GM18520 (cell line): ENCODE data around the gene DERA.
"Not testable (repeated sequence)": the region's sequence is repeated elsewhere in the genome, so short reads cannot be mapped to it uniquely, and the experiment has no call there.

ENCODE experiments used
- ATAC-seq: cut with Tn5 transposase; IDR thresholded peaks from one replicate; pipeline ENCODE4 v1.9.1; 2021; ENCODE audit not compliant: unreplicated experiment

Gene DERA

DNA sequence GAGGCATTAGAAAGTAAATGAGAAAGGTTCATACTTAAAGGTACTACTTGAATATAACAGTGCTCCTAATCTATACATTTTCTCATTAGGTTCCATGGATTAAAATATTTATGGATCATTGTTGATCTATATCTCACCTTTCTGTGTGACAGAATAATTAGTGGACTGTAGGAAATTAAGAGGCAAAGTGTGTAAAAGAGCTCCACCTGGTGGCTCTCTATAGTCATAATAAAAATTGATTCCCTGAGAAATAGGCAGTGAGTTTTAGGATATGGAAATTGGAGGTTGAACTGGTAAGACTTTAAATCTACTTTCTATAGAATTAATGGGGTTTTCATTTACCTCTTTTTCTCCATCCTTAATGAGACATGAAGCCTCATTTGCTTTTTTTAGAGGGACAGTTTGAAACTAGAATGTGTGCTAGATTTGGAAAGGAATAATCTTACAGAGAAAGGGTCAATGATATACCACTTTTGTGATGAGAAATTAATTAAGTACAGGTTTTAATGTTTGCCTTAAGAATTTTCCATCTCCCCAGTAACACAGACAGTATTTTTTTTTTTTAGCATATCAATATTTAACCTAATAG is 11.8 kb upstream of the DERA start:
- ATAC-seq: no peak

DNA sequence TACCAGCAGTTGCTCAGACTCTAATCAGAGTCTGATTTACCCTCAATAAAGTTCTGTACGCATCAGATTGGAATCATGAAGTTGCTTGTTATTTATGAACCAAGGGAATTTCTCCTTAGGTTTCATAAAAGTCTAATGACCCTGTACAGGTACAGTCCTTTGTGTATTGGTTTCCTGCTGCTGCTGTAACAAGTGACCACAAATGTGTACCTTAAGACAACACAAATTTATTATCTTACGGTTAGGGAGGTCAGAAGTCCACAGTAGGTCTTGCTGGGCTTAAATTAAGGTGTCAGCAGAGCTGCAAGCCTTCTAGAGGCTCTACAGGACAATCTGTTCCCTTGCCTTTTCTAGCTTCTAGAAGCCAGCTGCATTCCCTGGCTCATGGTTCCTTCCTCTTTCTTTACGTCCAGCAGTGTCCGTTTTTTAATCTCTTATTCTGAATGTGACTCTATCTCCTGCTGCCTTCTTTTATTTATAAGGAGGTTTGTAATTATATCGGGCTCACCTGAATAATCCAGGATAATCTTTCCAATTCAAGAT is 6.7 kb upstream of the DERA start:
- ATAC-seq: no peak

DNA sequence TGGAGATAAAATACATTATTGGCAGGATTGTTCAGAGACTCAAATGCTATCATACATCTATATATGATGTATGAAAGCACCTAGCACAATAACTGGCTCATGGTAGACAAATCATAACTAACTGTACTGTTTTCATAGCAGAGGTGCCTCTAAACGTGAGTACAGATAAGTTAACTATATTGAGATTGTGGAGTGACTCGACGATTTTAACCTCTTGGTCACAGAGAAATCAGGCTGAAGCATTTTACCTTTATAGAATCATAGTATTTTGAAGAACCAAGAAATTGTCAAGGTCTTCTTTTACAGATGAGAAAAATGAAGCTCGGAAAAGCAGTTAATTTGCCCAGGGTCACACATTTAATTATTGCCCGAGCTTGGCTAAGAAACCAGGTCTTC is 666 bp upstream of the DERA start:
- ATAC-seq: no peak

DNA sequence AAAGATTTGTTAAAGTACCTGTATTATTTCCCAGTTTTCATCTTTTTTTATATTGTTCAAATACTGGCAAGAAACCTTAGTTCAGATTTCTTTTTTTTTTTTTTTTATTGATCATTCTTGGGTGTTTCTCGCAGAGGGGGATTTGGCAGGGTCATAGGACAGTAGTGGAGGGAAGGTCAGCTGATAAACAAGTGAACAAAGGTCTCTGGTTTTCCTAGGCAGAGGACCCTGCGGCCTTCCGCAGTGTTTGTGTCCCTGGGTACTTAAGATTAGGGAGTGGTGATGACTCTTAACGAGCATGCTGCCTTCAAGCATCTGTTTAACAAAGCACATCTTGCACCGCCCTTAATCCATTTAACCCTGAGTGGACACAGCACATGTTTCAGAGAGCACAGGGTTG is 799 bp downstream of the DERA start:
- ATAC-seq: not testable (repeated sequence)

DNA sequence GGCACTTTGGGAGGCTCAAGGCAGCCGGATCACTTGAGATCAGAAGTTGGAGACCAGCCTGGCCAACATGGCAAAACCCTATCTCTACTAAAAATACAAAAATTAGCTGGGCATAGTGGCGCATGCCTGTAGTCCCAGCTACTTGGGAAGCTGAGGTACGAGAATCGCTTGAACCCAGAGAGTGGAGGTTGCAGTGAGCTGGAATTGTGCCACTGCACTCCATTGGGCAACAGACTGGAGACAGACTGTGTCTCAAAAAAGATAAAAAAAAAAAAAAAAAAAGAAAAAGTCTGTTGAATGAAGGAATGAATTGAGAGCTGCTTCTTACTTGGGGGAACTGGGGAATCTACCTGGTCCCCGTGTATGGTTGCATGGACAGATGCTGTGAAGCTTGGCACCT is 3.0 kb downstream of the DERA start:
- not testable (repeated sequence) for ATAC-seq

DNA sequence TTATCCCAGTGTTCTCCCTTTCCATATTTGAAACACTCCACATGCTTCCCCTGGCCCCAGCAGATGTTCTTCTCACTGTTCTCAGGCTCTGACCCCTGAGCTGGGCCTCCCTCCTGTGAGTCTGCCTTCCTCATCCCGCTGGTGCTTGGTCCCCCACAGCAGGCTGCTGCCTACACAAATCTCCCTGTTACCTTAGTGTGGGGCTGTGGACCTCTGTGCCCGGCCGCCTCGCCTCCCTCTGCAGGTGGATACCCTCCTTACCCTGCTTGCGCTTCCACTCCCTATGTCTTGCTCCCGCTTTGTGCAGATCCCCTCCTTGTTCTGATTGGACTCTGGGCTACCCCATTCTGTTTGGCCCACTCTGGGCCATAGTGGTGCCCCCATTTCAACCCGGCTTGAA is 6.9 kb downstream of the DERA start:
- ATAC-seq: no peak

DNA sequence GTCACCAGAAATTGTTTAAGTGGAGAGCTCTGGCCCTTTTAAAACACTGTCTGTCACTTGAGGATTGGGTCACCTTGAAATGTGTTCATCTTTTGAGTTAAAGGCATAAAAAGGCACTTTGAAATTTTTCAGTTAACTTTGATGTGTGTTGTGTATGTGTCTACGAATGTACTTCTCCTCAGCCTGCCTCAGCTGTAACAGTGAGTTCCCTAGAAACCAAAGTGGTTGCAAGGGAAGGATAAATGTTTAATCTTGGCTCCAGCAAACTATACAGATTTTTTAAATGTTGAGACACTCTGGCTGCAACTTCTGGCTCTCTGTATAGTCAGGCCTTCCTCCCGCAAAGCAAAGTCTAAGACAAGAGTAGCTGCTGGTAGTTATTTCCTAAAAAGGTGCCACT is 8.3 kb downstream of the DERA start:
- no peak for ATAC-seq

DNA sequence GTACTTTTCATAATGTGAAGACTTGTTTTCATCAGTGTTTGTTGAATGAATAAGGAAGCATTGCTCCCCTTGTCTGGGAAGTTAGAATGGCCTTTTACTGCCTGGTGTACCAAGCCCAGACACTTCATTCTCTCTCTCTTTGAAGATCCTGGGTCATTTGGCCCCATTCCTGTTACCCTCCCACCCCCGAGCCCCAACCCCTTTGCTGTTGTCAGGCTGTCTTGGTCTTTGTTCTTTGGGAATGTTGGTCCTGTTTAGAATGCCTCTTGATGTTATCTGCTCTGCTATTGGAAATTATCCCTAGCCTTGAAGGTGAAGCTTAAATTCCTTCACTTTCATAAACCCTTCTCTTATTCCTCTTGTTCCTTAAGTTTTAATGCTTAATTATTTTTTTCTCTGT is 13.8 kb downstream of the DERA start:
- no peak for ATAC-seq

DNA sequence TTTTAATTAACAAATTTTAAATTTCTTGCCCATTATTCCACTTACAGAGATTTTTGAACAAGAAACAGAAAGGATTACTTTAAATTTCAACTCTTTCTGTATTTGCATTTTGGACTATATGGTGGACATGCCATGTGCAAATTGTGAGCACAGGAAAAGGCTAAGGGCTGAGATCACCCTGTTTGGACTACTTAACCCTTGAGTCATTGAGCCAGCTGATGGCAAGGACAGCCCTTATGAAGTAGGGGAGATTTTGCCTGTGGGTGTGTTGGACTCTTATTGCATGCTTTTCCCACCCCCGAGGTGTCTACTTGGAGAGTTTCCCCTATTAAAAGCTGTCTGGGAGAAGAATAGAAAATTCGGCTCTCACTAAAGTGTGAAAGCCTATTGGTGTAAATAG is 17.2 kb downstream of the DERA start:
- no peak for ATAC-seq

DNA sequence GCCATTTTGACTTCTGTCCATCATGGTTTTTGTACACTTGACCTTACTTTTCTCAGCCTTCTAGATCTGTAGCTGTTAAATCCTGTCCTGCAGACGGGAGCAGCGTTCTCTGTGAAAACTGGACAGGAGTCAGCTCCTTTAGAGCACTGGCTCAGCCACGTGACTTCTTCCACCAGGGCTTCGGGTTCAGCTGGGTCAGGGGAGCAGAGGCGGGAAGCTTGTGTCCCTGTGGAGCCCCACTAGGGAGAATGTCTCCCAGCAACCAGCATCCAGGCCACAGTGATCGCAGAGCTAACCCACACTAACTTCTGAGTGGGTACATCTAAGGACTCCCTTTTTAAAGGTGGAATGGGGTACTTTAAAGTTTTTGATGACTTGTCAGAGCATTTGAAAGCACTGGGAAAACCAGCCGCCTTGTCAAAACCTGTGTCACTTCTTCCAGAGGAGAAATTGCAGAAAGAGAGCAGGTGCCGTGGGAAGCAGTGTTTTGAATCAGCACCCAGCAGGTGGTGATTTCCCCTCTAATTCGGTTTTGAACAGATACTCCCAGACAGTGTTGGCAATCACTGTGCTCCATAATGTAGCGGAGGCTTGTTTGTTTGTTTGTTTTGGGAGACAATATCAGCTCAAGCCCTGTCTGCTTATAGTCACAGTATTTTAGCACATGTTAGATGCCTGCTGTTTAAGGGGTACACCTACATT is 17.9 kb downstream of the DERA start:
- no peak for ATAC-seq

DNA sequence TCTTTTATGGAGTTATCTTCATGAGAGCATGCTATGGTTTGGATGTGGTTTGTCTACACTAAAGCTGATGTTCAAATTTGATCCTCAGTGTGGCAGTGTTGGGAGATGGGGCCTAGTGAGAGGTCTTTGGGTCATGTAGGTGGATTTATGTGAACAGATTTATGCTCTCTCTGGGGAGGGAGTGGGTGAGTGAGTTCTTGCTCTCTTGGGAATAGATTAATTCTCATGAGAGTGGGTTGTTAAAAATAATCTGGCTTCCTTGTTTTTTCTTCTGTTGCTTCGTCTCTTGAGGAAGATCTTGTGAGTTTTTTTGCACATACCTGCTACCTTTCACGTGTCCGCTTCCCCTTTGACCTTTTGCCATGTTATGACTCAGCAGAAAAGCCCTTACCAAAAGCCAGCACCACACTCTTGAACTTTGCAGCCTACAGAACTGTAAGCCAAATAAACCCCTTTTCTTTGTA is 20.5 kb downstream of the DERA start:
- peak; percentile 44 for ATAC-seq

DNA sequence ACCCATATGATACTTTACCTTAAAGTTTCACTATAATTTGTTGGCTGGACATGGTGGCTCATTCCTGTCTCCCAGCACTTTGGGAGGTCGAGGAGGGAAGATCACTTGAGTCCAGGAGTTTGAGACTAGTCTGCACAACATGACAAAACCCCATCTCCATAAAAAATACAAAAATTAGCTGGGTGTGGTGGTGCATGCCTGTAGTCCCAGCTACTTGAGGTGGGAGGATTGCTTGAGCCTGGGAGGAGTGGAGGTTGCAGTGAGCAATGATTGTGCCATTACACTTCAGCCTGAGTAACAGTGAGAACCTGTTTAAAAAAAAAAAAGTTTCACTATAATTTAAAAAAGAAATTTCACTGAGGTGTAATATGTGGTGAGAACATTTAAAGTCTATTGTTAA is 21.2 kb downstream of the DERA start:
- no peak for ATAC-seq

DNA sequence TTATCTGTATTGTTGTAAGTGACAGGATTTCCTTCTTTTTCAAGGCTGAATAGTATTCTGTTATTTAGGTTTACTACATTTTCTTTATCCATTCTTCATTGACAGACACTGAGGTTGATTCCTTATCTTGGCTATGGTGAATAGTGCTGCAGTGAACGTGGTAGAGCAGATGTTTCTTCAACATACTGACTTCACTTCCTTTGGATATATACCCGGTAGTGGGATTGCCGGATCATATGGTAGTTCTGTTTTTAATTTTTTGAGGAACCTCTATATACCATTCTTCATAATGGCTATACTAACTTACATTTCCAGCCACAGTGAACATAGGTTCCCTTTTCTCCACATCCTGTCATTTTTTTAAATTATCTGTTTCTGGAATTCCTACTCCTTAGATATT is 21.8 kb downstream of the DERA start:
- no peak for ATAC-seq

DNA sequence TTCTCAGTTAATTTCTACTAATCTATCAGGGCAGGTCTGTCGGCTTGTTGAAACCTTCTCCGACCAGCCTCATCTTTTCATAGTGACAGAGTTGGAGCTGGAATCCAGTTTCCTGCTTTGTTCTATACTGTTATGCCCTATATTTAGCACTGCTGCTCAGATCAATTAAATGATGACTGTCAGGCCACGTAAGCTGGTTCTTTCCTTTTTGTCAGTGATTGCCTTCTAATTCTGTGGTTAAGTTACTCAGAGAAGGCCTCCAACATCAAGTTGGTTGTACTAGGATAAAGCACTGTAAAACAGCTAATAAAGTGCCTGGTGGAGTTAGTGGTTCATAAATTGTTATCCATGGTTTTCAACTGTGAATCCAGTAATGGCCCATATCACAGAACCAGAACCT is 22.6 kb downstream of the DERA start:
- no peak for ATAC-seq

DNA sequence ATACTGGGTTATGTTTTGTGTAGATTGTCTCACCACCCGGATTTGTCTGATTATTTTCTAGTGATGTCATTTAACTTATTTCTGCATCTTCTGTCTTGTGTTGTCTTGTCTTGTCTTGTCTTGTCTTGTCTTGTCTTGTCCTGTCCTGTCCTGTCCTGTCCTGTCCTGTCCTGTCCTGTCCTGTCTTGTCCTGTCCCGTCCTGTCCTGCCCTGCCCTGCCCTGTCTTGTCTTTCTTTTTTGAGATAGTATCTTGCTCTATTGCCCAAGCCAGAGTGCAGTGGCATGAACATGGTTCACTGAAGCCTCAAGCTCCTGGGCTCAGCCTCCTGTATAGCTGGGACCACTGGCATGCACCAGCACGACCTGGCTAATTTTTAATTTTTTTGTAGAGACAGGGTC is 25.6 kb downstream of the DERA start:
- ATAC-seq: no peak

DNA sequence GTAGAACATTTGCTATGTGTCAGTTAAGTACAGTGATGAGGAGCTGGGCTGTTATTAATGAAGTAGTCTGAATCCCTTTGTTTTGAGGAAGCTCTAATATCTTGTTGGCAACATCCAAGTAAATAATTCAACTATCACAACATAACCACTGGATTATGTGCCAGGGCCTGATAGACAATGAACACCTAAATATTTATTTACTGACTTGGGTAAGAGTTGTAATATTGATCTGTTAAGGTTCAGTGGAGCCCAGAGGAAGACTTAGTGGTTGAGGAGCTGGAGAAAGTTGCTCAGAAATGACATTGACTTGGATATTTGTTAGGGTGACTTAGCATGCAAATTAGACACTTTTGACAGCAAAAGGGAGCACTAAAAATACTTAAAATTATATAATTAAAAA is 26.8 kb downstream of the DERA start:
- ATAC-seq: no peak

DNA sequence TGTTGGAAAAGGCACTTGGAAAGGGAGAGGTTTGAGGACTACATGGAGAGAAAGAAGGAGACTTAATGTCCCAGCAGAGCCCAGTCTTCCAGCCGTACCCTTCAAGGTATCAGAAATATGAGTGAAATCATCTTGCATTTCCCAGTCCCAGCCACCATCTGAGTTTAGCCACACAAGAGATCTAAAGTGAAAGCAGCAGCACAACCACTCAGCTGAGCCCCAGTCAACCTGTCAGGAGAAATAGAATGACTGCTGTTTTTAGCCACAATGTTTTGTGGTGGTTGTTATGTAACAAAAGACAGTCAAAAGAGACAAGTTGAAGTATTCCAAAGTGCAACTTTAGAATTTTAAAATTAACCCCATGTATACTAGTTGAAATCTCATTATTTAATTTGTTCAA is 28.0 kb downstream of the DERA start:
- ATAC-seq: no peak

DNA sequence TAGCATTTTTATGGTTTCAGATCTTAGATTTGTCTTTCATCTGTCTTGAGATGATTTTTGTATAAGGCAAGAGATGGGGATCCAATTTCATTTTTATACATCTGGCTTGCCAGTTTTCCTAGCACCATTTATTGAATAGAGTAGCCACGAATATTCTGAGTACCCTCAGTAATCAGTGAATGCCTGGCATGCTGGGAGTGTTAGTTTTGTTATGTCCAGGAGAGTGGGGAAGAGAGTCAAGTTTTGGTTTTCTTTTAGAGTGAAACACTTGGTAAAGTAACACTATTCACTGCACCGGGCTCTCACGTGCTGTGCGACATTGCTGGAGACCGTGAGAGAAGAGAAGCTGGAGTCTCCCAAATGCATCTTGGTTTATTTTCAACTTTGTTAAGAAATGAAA is 31.3 kb downstream of the DERA start:
- ATAC-seq: no peak

DNA sequence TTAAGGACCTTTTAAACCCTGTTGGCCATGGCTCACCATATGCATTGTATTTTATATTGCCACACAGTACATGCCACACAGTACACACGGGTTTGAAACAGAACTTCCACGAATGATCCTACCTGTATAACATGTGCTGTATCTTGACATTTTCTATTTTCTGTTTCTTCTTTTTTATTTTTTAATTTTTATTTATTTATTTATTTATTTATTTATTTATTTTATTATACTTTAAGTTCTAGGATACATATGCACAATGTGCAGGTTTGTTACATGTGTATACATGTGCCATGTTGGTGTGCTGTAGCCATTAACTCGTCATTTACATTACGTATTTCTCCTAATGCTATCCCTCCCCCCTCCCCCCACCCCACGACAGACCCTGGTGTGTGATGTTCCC is 32.4 kb downstream of the DERA start:
- not testable (repeated sequence) for ATAC-seq

DNA sequence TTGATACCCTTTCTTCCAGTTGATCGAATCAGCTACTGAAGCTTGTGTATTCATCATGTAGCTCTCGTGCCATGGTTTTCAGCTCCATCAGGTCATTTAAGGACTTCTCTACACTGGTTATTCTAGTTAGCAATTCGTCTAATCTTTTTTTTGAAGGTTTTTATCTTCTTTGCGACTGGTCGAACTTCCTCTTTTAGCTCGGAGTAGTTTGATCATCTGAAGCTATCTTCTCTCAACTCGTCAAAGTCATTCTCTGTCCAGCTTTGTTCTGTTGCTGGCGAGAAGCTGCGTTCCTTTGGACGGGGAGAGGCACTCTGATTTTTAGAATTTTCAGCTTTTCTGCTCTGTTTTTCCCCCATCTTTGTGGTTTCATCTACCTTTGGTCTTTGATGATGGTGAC is 37.3 kb downstream of the DERA start:
- ATAC-seq: not testable (repeated sequence)

DNA sequence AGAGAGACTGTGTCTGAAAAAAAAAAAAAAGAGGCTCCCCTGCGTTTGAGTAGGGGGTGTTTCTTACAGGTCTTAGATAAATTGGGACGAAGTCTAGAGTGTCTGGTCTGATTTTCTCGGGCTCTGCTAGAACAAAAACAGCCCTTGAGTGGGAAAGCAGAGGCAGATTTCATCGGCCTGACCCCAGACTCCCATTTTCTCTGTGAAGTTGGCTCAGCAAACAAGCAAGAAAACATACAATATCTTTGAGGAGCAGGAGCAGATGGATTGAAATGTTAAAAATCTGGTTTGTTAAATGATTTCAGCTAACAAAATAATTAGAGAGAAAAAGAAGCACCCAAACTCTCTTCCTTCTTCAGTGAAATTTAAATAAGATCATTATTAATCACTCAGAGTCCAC is 44.1 kb downstream of the DERA start:
- no peak for ATAC-seq

DNA sequence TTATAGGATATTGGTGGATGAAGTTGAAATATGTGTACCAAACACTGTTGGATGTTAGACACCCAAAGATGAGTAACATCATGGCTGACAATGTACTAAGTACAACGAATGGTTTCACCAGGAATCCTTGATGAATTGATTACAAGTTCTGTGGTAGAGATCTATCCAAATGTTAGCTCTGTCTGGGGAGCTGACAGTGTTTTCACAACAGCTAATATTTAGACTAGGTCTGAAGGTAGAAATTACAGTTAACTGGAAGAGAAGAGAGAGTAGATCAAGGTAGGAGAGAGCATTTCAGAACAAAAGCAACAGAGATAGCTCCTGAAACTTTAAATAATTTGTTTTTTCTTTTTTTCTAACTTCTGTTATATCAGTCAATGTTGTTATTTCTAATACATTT is 44.9 kb downstream of the DERA start:
- no peak for ATAC-seq
